NCI-H446 treated with DMSO at 0.1 percent for 48 hours (cell line): Measurements from ENCODE around the gene CACHD1.
A peak's percentile ranks its signal among the peaks of the same experiment; 100 is the strongest.
"Not testable (repeated sequence)": the region's sequence is repeated elsewhere in the genome, so short reads cannot be mapped to it uniquely, and the experiment has no call there.

Experiments
- DNase-seq: peaks from one replicate; lab custom pipeline; 2025; lab: John Stamatoyannopoulos, UW

CACHD1 gene

GRCh38 chr1:64497088-64497883, 27.4 kb downstream of the CACHD1 start:
- DNase-seq = no peak

DNA sequence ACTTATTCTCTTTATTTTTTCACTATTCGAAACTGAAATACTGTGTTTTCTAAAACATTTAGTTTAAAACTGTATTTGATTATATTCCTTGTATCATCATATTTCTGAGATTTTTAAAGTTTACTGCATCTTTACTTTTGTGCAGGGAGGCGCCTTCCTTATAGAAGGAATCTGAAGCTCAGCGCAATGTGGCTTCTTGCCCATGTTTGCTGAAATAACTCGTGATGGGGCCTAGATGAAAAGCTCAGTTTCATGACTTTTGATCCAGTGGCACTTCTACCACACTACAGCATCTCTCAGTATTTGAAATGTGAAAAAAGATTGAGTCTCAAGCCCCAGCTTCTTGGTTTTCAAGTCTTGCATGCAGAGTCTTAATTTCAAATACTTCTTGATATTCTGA, 28.4 kb downstream of the CACHD1 start:
- DNase-seq = no peak

DNA sequence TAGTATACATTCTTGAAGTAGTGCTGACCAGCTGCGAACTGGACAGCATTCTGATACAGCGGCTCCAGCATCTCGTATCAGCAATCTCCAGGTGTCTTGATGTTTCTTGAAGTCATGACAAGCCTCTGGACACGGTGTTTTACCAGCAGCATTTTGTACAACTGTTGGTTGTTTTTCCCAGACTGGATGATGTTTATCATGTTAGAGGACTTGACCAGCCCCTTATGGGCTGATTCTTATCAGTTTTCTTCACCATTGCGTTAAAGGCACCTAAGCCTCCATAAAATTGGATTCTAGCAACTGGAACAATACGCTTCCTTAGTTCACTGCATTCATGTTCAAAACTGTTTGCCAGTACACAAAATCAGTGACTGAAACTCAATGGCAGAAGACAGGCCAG, 29.1 kb downstream of the CACHD1 start:
- DNase-seq = no peak

DNA sequence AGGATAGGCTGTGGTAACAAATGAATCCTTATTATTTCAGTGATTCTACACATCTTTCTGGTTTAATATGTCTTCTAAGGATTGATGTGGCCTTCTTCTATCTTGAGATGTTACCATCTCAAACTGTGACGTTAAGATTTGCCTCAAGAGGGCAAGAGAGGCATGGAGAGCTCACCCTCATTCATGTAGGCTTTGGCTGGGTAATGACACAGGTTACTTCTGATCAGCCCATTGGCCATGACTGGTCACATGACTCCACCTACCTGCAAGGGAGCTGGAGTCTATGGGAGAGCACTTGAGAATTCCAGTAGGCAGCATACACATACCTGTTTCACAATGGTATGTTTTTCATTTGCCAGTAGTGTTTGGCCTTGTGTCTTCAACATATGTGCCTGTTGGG, 30.0 kb downstream of the CACHD1 start:
- DNase-seq = no peak

- DNase-seq = no peak
Observed at GRCh38 chr1:64502083-64502482, 32.2 kb downstream of the CACHD1 start.

- no peak for DNase-seq
Observed at GRCh38 chr1:64502931-64503330, 33.0 kb downstream of the CACHD1 start.

GRCh38 chr1:64505232-64505943, 35.5 kb downstream of the CACHD1 start:
- DNase-seq = no peak

DNA sequence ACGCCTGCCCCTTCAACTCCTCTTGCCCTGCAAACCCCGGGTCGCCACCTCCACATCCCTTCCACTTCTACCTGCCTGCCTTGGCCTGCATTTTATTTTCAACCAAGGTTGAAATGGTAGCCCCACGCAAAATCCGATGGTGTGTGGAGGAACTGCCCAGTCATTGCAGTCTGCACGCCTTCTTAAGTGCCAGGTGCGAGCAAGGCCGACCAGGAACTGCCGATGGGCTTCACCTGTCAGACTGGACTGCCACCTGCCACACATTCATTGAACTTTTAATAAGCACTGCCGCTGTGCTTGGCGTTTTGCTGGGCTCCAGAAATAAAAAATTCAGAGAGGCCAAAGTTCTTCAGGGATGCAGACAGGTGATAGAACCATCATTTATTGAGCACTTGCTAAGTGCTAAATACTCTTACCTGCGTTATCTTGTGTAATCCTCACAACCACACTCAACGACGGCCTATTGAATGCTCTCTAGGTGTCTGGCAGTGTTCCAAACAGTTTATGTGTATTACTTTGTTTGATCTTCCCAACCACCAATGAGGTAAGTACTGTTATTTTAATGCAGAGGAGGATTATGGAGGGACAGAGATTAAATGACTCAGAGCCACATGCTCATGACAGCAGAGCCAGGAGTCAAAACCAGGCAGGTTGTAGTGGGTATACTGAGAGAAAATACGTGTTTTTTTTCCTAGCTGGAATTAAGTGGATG, 36.2 kb downstream of the CACHD1 start:
- DNase-seq = no peak

DNA sequence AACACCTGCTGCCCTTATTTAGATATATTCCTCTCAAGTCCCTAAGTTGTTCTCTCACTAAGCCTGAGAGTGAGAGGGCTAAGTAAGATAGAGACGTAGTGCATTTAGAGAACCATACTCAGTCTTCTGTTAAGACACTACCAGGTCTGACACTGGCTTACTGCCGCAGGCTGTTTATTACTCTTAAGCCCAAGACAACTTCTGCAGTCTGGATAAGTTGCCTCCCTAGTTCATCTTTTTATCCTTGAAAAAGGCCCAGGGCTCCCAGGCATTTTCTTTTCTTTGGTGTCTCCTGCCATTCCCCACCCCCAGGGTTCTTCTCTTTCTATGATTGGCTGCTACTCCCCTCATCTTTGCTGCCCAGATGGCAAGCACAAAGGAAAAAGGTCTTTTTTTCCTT, 38.7 kb downstream of the CACHD1 start:
- DNase-seq = no peak

- no peak for DNase-seq
Observed at GRCh38 chr1:64511044-64511443, 41.1 kb downstream of the CACHD1 start.

GRCh38 chr1:64512206-64512605, 42.3 kb downstream of the CACHD1 start:
- DNase-seq = not testable (repeated sequence)

DNA sequence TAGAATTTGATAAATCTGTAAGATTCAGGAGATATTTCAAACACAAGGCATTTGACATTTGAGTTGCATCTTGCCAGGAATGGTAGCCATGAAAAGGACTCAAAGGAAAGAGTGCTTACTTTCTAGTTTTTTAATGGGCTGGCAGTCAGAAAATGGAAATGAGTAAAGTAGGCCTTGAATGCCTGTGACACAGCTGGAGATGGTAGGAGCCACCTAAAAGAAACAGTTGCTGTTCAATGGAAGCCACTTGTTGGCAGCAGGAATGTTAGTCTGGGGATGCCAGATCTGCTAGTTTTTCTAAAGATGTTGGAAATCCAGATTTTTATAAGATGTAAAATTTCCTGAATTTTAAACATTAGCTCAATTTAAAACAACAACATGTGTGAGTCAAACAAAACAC, 43.6 kb downstream of the CACHD1 start:
- DNase-seq = no peak

- DNase-seq = peak; percentile 81
Observed at GRCh38 chr1:64514197-64514765, 44.4 kb downstream of the CACHD1 start.

DNA sequence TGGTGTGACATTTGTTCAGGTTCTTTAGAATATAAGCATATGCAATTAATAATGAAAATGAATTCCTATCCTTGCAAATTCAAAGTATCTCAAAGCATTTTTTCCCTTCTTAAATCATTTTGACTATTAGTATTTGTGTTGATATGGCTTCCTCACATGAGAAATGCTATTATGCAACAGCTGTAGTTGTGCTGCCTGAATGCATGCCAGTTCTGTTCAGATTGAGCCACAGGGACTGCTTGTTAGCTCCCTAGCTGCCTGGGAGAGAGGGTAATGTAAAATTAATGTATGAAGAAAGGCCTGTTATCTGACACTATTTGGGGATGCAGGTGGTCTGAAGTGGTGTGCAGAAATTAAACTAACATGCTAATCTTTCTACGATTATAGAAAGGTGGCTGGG, 45.5 kb downstream of the CACHD1 start:
- DNase-seq = peak; percentile 19

DNA sequence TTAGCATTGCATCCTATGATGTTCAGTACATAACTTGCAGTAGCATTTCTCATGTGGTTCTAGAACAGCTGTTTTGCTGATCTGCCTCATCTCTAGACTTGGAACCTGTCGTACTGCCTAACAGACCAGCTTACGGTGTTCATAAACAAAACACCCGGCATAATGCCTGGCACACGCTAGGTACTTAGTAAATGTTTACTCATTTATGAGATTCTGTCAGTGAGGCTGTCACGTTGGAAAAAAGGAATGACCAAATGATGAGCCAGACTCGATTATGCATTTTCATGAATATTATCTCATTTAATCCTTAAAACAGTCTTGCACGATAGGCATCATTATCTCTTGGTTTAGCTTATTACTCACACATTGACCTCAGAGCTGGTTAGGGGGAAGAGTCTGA, 46.4 kb downstream of the CACHD1 start:
- DNase-seq = no peak

DNA sequence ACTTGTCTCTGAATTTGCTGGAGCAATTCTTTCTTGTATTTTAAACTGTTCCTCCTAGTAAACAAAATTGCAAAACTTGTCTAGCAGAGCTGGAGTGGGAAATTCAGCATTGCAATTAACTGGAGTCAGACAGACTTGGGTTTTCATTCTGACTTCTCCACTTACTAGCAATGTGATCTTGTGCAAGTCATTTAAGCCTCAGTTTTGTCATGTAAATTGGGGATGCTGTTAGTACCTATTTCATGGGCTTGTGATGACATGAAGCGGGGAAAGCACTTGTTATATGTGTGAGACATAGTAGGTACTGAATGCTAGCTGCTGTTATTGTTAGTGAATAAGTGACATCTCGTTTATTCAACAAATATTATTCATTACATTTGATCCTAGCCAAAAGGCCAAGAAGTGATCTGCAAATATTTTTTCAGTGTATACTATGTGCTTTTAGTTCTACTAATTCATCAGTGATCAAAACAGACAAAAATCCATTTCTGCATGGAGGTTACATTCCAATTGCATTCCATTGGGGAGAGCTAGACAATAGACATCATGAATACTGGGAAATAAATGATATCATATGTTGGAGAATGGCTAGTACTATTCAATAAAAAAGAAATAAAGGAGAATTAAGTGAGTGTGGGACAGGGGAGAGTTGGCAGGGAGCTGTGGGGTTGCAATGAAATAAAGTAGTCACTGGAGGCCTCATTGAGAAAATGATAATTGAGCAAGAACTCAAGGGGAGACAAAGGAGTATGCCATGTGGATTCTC, 47.1 kb downstream of the CACHD1 start:
- DNase-seq = no peak

- DNase-seq = no peak
Observed at GRCh38 chr1:64517640-64518039, 47.7 kb downstream of the CACHD1 start.

GRCh38 chr1:64518692-64519481, 49.0 kb downstream of the CACHD1 start:
- DNase-seq = no peak

GRCh38 chr1:64519901-64520300, 50.0 kb downstream of the CACHD1 start:
- DNase-seq = no peak

- DNase-seq = no peak
Observed at GRCh38 chr1:64522740-64523139, 52.8 kb downstream of the CACHD1 start.
